HG02885 (cell line): ENCODE data around the gene SAMD4B.
"Not testable (repeated sequence)": the region's sequence is repeated elsewhere in the genome, so short reads cannot be mapped to it uniquely, and the experiment has no call there.

ENCODE experiments used
- ATAC-seq: cut with Tn5 transposase; IDR thresholded peaks from one replicate; pipeline ENCODE4 v1.9.1; 2021; ENCODE audit warnings: mild to moderate bottlenecking; ENCODE audit not compliant: unreplicated experiment, poor library complexity

The SAMD4B gene

DNA sequence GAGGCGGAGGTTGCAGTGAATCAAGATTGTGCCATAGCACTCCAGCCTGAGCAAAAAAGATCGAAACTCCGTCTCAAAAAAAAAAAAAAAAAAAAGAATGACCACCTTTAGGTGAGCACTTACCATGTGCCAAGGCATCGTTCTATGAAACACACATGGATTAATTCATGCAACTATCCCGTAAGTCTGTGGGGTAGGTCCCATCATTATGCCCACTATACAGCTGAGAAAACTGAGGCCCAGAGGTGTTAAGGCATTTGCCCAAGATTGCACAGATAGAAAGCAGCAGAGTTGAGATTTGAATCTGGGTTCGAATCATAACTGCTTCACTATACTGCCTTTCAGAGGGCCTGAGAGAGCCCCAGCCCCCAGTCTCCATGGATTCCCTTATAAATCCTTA, 8.7 kb upstream of the SAMD4B start:
- no peak for ATAC-seq

DNA sequence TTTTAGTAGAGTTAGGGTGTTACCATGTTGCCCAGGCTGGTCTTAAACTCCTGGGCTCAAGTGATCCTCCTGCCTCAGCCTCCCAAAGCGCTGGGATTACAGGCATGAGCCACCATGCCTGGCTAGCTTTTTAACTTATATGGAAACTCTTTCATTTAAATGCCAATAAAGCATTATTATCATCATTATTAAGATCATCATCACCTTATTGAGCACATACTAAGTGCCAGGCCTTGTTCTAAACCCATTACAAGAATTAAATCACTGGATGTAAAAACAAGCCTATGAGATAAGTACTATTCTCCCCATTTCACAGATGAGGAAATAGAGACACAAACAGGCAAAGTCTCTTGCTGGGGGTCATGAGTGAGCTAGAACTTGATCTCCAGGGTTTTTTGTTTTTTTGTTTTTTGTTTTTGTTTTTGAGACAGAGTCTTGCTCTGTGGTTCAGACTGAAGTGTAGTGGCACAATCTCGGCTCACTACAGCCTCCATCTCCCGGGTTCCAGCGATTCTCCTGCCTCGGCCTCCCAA, 7.7 kb upstream of the SAMD4B start:
- ATAC-seq = no peak

DNA sequence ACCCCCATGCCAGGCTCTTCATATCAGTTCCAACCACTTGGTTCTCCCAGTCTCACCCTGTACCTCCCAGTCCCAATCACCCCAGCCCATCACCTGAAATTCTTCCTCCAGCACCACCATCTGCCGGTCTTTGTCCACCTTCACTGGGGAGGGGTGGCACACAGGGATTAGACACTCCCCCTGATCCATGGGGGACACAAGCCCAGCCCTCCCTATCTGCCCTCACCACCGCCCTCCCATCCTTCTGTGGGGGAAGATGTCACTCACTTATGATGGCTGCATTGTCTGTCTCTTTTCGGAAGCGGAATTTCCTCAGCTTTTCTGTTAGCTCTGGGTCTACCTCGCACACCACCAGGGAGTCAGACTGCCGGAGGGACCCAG, 7.1 kb upstream of the SAMD4B start:
- ATAC-seq = peak; percentile 11

DNA sequence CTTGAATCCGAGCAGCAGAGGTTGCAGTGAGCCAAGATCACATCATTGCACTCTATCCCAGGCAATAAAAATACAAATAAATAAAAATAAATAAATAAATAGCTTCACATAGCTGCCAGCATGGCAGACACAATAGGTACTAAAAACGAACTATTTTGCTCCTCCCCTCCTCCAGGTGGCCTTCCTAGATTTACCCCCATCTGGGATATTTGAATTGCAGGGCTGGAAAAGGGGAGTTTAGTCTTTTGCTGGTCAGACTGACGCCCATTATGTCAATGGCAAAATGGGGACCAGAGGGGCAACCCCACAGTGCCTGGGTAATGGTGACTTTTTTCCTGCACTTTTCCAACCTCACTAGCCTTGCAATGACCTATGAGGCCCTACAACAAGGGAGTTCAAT, 5.7 kb upstream of the SAMD4B start:
- ATAC-seq = no peak

DNA sequence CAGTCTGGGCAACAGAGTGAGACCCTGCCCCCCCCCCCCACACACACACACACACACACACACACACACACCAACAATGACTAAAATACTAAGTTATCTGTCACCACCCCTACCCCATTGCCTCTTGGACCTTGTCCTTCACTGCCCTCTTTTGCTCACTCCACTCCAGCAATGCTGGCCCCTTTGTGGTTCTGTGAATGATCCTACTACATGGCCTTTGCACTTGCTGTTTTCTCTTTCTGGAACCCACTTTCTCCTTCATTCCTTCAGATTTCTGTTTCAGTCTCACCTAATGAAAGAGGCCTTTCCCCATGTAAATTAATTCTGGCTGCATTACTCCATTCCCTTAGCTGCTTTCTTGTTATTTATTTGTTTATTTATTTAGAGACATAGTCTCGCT, 2.5 kb upstream of the SAMD4B start:
- no peak for ATAC-seq

DNA sequence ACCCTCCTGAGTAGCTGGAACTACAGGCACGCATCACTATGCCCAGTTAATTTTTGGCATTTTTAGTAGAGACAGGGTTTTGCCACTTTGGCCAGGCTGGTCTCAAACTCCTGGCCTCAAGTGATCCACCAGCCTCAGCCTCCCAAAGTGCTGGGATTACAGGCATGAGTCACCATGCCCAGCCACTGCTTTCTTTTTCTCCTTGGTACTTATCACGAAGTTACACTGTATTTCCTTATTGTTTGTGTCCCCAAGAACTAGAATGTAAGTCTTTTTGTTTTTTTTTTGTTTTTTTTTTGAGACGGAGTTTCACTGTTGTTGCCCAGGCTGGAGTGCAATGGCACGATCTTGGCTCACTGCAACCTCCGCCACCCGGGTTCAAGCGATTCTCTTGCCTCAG, 2.1 kb upstream of the SAMD4B start:
- ATAC-seq = not testable (repeated sequence)

DNA sequence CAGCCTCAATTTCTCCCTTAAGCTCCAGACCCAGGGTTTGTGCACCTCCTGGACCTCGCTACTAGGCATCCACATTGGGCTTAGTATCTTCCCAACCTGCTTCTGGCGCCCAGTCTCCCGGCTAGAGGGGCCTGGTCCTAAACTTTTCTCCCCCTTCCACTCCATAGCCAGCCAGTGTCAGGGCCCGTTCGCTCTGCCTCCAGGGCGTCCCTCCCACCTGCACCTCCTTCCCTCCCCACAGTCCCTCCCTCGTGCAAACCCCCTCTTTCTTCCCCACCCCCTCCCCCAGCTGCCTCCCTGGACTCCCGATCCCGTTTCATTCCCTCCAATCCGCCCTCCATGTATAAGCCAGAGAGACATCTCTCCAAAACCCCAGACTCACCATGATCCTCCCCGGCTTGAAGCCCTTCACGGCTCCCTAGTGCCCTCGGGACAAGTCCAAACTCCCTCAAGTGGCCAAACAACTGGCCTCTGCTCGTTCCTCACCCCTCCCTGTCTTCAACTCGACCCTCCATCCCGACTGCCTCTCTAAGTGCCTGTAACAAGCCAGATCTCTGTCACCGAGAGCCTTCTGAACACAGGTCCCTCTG, 997 bp upstream of the SAMD4B start:
- no peak for ATAC-seq

DNA sequence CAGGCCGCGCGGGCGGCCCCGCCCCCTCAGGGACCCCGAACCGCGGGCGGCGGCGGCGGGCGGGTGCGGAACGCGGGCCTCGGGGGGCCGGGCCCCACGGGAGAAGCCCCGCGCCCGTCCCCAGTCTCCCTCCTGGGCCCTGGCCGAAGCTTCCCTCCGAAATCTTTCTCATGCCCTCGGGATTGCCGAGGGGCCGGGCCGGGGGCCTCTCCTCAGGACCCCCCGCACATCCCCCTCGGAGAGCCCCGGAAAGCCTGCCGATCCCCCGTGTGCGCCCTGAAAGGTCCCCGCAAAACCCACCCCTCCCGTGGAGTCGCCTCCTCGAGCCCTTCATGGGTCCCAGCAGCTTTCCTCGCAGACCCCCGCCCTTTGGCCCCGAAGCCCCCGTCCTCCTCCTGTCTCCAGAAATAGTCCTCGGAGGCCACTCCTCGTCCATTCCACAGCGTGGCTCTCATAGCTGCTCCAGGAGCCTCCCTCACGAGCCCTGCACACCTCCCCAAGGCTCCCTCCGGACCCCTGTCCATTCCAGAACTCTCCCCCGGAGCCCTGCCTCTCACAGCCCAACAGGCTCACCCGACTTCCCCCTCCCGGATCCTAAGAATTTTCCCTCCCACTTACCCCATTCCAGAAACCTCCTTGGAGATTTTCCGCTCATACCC, 555 bp downstream of the SAMD4B start:
- no peak for ATAC-seq

DNA sequence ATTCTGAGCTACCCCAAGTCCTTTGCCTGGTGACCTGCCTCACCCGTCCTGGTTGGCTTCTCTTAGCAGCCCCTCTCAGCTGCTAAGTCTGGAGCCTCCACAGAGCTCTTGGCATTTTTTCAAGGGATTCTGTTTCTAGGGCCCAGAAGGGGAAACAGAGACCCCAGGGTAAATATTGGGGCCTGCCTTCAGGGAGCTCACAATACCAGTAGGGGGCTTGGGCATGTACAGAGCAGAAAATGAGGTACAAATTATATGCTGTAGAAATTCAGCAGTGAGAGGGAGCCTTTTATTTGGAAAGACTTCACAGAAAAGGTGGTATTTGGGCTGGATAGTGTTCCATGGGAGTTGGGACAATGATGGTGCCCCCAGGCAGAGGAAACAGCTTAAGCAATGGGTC, 3.7 kb downstream of the SAMD4B start:
- no peak for ATAC-seq

DNA sequence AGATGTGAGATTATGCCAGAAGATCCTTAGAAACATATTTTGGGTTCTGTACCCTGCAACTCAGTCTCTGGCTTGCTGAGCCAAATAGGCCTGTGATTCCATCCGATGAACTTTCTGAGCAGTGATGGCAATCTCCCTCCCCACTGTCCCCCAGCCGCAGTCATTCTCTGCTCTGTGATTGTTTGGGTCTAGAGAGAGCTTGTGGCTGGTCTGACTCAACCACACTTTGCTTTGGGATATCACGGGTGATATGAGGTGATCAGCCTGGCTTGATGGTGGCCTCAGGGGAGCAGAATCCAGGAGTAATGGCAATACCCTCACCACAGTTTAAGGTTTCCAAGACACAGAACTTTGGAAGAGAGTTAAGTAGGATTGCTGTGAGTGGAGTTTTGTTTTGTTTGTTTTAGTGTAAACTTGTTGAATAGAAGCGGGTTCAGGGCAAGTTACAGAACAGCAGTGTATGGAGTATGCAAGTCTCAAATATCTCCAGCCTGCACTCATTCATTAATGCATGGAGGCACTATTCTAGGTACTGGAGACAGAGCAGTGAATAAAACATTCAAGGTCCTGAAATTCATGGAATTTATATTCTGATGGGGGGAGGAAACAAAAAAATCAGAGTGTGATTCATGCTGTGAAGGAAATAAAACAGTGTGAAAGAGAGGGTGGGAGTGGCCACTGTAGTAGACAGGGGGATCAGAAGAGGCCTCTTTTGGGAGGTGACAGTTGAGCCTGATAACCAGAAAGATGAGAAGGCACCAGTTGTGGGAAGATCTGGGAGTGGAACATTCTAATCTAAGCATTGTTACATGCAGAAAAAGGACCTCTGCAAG, 5.3 kb downstream of the SAMD4B start:
- ATAC-seq = no peak

DNA sequence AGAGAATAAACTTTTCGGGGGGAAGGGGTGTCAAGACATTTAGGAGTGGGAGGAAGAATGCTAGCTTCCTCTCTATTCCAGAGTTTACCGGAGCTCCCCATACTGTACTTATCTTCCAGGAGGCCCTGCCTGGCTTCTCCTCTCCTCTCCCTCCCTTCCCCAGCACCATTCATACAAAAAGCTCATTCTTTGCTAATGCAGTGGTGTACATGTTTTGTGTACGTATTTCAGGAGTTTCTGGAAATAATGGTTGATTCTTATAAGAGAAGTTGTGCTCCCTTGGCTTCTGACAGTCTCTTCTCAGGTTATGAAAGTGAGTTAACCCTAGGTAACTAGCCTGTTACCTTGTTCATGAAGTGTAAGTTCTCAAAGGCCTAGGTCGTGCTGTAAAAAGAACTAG, 7.1 kb downstream of the SAMD4B start:
- ATAC-seq = no peak

DNA sequence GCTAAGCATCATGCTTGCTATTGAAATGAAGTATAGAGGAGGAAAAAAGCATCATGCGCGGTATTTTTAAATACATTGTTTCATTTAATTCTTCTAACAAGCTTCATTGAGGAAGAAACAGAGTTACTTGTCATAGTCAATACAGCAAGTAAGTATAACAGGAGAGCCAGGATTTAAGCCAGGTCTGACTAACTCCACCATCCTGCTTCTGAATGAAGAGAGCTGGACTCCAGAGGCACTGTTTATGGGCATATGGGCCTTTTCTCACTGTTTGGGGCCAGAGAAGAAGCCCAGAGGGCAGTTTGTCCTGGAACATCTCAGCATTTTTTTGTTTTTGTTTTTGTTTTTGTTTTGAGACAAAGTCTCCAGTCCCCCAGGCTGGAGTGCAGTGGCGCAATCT, 7.9 kb downstream of the SAMD4B start:
- ATAC-seq = no peak

DNA sequence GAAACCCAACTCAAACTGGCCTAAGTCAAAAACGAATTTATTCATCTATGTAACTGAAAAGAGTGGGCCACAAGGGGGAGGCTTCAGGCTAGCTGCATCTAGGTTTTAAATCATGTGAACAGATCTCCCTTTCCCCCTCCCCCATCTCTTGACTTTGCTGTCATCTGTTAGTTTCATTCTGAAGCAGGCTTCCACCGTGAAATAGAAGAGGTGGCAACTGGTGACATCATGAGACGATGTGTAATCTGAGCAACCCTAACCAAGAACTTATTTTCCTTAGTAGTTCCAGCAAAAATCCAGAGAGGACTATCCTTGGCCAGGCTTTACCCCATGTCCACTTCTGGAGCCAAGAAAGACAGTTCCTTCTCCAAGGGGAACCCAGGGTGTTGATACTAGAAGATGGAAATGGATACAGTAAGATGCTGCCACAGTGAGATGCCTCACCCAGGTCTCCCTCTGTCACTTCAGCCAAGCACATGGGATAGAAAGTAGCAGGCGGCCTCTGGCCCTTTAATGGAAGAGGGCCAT, 9.4 kb downstream of the SAMD4B start:
- peak; percentile 62 for ATAC-seq

DNA sequence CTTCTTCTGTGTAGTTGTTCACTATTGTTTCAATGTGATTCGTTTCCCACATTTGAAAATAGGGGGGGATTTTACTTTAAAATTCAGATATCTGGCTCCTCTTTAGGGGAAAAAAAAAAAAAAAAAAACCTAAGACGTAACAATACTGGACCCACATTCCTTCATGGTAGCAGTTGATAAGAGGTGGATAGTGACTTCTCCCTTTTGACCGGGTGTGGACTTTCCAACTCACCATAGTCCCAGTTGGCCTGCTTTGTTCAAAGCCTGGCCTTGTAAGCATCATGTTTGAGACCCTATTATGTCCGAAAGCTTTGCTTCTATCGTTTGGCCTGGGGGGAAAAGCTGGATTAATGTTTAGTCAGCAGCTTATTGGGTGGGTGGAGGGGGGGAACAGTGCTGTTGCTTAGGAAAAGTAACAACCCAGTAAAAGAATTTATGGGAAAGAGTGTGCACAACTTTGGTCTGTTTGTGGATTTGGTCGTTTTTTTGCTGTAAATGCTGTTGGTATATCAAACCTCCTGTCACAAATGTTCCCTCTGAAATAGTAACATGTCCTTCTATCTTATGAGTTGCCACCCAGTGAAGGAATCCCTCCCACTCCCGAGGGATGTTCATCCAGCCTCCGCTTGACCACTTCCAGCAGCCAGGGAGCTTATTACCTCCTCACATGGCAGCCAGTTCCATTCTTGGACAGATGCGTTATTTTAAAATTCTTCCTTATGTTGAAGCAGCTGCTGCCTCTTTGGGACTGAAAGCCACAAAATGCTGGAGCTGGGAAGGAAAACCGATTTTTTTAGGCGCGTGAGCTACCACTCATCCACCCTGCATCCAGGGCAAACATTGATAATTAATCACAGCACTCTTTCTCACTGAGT, 10.4 kb downstream of the SAMD4B start:
- ATAC-seq = no peak

DNA sequence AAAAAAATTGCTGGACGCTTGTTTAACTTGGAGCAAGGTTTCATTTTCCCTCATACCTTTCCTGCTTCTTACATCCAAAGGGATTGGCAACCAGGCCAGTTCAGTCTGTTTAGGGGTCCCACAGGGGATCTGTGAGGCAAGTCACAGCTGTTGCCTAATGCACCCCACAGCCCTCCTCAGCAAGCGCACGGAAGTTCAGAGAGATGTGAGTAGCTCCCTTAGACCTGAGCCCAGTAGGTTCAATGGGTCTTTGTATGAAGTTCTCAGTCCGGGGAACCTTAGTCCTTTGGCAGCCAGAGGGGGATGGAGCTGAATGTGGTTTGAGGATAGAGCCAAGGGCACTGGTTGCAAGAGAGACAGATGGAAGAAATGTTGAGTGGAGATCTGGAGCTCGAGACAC, 13.0 kb downstream of the SAMD4B start:
- no peak for ATAC-seq

DNA sequence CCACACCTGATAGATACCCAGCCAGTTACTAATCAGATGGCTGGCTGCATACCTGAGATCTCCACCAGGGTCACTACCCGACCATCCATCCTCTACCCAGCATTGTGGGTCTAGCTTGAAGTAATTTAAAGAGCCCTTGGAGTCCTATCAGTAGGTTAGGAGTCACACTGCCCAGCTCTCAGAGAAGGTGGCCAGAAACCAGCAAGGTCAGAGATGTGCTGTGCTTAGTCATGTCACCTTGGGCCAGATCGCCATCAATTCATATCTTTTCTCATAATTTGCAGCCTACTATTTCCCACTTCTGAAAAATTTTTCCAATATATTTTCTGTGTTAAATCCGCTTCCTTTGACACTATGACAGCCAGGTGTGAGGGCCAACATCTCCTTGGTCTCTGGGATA, 13.9 kb downstream of the SAMD4B start:
- no peak for ATAC-seq

DNA sequence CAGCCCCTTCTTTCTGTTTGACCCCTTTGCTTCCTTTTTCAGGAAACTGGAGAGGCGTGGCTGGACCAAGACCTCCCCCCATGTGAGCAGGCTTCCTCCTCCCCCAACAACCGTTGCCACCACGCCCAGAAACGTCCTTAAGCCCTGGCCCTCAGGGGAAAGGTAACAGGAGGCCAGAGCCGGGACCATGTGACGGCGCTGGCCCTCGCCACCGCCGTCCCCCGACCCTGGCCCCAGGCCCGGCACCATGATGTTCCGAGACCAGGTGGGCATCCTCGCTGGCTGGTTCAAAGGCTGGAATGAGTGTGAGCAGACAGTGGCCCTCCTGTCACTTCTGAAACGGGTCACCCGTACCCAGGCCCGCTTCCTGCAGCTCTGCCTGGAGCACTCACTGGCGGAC, 14.4 kb downstream of the SAMD4B start:
- ATAC-seq = no peak

DNA sequence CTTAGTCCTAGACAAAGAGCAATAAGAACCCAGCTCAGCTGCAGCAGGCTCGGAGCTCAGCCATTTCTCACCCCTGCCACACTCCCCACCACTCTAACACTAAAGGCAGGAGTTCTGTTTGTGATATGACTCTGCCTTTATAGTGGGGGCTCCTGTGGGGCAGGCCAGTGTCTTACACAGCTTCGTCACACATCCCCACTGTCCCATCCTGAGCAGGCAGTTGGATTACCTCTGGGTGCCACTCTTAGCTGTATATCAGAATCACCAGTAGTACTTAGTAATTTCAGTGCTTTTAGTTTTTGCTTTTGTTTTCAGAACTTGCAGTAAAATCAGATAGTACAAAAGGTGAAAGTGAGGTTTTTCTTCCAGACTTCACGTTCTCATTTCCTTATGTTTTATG, 16.8 kb downstream of the SAMD4B start:
- no peak for ATAC-seq

DNA sequence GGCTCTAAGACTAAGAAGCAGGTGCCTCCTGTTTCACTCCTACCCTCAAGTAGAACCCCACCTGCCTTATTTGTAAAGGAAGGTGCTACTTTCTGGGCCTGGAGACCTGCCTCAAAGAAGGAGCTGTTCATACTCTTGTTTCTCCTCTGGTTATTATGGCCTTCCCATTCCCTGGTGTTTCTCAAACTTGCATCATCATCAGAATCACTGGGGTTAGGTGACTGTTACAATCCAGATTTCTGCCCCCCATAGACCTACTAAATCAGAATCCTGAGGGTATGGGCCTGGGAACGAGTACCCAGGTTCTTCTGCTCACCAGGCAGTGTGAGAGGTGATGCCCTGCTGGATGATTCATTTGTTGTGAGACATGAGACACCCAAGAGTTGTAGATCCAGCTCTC, 18.4 kb downstream of the SAMD4B start:
- ATAC-seq = no peak
